Thyroid gland (tissue), 4 donors: ENCODE measurements around the gene MMP14.
"Not testable (repeated sequence)": the region's sequence is repeated elsewhere in the genome, so short reads cannot be mapped to it uniquely, and the experiment has no call there.

Experiments
- CTCF ChIP-seq, 6 experiments: fragments of 200-600 bp in 3 of 6; fragments of 450-650 bp in 3 of 6; sonication (generic) in 3 of 6; IDR thresholded peaks; one replicate each; pipeline ENCODE4 v1.5.1; 2016 to 2019; ENCODE audit warnings: antibody characterized with exemption in 6 of 6, mild to moderate bottlenecking in 2 of 6, inconsistent platforms in 1 of 6, moderate library complexity in 1 of 6
- POLR2A ChIP-seq, 2 donors: fragments of 450-650 bp; IDR thresholded peaks; one replicate each; pipeline ENCODE4 v1.6.1; 2017; ENCODE audit warnings: antibody characterized with exemption in 2 of 2, mild to moderate bottlenecking in 2 of 2, moderate library complexity in 1 of 2

GRCh38 chr14:22852178-22852577 lies 15.8 kb downstream of the MMP14 start:
- not testable (repeated sequence) for TF ChIP-seq CTCF, POLR2A (IDR thresholded peaks at IDR 0.05)
